GM12875 (cell line): ENCODE results near the gene NUP88.

Experiments used
- H3K4me3 ChIP-seq: one replicate; pipeline ENCODE4 v1.5.1; 2011; ENCODE audit warnings: low read depth, low read length, control low read depth
- TF ChIP-seq, protein P1 (sequence below): IDR thresholded peaks from 2 replicates; pipeline ENCODE4 v1.5.1; 2011; ENCODE audit warnings: low read depth, mild to moderate bottlenecking, control low read depth, inconsistent platforms, low read length, moderate library complexity, borderline replicate concordance; ENCODE audit not compliant: insufficient read depth

NUP88 gene

DNA sequence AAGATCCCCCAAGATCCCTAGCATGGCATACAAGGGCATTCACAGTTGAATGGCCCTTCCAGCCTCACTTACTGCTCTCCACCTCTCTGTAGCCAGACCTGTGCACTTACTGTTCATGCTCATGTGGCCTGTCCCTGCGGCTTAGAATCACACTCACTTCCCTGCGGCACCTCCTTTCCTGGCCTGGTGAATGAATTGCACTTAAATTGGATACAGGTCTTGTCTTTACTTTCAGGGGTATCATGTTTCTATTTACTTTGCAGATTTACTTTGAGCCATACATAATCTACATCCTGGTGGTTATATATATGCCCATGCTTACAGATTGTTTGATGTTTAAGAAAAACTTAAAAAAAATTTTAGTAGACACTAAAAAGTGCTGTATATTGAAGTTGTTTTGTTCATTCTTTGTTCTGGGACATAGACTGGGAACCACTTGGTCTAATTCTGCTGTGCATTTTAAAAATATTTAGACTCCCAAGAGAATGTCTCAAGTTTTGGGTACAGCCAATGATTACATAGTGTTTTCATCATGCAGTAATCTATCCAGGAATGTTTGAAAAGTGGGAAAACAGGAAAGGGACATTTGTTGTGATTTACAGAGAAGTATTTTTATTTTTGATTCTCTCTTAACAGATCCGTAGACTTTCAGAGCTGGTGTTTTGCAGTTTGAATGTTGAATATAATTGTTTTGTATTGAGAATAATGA is 63.9 kb downstream of the NUP88 start:
- TF ChIP-seq, protein P1, sequence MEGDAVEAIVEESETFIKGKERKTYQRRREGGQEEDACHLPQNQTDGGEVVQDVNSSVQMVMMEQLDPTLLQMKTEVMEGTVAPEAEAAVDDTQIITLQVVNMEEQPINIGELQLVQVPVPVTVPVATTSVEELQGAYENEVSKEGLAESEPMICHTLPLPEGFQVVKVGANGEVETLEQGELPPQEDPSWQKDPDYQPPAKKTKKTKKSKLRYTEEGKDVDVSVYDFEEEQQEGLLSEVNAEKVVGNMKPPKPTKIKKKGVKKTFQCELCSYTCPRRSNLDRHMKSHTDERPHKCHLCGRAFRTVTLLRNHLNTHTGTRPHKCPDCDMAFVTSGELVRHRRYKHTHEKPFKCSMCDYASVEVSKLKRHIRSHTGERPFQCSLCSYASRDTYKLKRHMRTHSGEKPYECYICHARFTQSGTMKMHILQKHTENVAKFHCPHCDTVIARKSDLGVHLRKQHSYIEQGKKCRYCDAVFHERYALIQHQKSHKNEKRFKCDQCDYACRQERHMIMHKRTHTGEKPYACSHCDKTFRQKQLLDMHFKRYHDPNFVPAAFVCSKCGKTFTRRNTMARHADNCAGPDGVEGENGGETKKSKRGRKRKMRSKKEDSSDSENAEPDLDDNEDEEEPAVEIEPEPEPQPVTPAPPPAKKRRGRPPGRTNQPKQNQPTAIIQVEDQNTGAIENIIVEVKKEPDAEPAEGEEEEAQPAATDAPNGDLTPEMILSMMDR = no peak

DNA sequence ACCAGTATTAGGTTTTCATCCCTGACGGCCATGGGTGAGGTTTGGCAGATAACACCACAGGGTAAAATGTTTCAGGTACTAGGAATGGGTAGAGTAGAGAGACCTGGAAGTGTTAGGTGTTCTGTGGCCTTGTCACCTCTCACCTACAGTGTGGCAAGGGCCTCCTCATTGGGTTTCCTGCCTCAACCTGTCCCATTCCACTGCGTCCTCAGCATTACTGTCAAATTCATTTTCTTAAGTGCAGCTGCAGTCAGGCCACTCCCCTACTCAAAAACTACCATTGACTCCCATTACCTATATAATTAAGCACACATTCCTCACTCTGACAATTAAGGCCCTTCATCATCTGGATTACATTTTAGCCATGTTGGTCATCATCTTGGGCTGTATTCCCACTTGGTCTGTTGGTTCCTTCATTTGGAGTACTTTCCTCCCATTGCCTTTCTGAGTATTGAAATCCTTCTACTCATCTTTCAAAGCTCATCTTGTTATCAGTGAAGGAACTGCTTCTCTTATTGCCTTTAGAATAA is 64.5 kb downstream of the NUP88 start:
- TF ChIP-seq, protein P1 = no peak
- H3K4me3 ChIP-seq = no peak overlapping the region

More for the DNA sequence above, 63.9 kb downstream of the NUP88 start:
- no peak overlapping the region for H3K4me3 ChIP-seq

- TF ChIP-seq, protein P1 = no peak
- no peak overlapping the region for H3K4me3 ChIP-seq
Measured at GRCh38 chr17:5354310-5354709, 65.2 kb downstream of the NUP88 start.

DNA sequence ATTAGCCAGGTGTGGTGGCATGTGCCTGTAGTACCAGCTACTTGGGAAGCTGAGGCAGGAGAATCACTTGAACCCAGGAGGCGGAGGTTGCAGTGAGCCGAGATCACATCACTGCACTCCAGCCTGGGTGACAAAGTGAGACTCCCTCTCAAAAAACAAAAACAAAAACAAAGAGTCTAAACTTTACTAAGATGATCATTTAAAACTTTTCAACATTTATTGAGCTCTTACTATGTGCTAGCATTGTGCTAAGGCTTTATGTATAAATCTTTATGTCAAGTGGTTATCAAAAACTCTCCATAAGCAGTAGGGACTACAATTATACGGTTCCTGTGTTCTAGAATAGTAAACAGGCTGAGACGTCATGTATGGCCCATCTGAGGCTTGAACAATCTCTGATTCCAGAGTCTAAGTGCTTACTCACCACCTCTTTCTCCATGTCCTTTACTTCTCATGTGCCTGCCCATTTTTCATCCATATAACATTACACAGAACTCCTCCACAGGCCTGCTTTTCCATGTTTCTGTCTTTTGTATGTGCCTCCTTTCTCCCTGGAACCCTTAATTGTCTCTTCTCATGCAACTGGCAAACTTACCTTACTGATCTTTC is 66.7 kb downstream of the NUP88 start:
- no peak overlapping the region for H3K4me3 ChIP-seq
- TF ChIP-seq, protein P1 = no peak

DNA sequence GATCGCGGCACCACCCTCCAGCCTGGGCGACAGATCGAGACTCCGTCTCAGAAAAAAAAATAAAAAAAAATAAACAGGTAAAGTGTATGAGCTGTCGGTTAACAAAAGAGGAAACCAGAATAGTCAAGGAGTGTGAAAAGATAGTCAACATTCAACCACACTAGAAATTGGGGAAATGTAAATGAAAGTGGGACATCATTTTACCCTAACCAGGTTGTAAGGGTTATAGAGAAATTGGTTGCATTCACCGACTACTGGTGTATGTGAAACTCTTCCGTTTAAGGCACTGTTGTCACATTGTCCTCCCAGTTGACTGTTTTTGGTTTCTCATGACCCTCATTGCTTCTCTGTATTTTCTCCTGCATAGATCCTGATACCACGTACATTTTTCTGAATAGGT is 74.5 kb downstream of the NUP88 start:
- TF ChIP-seq, protein P1 = no peak

More for the DNA sequence above, 74.5 kb downstream of the NUP88 start:
- no peak overlapping the region for H3K4me3 ChIP-seq
